Fibroblast of pulmonary artery (primary cell): Measurements from ENCODE around the gene OSBPL5.

Experiments used
- DNase-seq: peaks from one replicate; pipeline ENCODE4 v3.0.0-alpha.2; 2010; ENCODE audit warnings: low read depth
- H3K4me3 ChIP-seq: replicated peaks from 2 replicates; pipeline ENCODE4 v1.5.1; 2011; ENCODE audit warnings: low read depth, mild to moderate bottlenecking, control low read depth, low read length, moderate library complexity
- TF ChIP-seq, protein P1 (sequence below): IDR thresholded peaks from 2 replicates; pipeline ENCODE4 v1.5.1; 2011; ENCODE audit warnings: mild to moderate bottlenecking, control low read depth, low read length, inconsistent platforms; ENCODE audit errors: missing control alignments

The OSBPL5 gene

GRCh38 chr11:3111919-3112690, 53.0 kb downstream of the OSBPL5 start:
- no peak for DNase-seq
- H3K4me3 ChIP-seq = no peak overlapping the region
- TF ChIP-seq, protein P1, sequence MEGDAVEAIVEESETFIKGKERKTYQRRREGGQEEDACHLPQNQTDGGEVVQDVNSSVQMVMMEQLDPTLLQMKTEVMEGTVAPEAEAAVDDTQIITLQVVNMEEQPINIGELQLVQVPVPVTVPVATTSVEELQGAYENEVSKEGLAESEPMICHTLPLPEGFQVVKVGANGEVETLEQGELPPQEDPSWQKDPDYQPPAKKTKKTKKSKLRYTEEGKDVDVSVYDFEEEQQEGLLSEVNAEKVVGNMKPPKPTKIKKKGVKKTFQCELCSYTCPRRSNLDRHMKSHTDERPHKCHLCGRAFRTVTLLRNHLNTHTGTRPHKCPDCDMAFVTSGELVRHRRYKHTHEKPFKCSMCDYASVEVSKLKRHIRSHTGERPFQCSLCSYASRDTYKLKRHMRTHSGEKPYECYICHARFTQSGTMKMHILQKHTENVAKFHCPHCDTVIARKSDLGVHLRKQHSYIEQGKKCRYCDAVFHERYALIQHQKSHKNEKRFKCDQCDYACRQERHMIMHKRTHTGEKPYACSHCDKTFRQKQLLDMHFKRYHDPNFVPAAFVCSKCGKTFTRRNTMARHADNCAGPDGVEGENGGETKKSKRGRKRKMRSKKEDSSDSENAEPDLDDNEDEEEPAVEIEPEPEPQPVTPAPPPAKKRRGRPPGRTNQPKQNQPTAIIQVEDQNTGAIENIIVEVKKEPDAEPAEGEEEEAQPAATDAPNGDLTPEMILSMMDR = no peak

GRCh38 chr11:3111466-3111865, 53.6 kb downstream of the OSBPL5 start:
- DNase-seq = no peak
- H3K4me3 ChIP-seq = no peak overlapping the region
- TF ChIP-seq, protein P1 = no peak

GRCh38 chr11:3109921-3110706, 55.0 kb downstream of the OSBPL5 start:
- DNase-seq = peak; percentile 26
- H3K4me3 ChIP-seq = no peak overlapping the region
- TF ChIP-seq, protein P1 = peak; percentile 66

- no peak overlapping the region for H3K4me3 ChIP-seq
- DNase-seq = no peak
- TF ChIP-seq, protein P1 = no peak
These were observed 55.7 kb downstream of the OSBPL5 start for GRCh38 chr11:3109434-3109833.

DNA sequence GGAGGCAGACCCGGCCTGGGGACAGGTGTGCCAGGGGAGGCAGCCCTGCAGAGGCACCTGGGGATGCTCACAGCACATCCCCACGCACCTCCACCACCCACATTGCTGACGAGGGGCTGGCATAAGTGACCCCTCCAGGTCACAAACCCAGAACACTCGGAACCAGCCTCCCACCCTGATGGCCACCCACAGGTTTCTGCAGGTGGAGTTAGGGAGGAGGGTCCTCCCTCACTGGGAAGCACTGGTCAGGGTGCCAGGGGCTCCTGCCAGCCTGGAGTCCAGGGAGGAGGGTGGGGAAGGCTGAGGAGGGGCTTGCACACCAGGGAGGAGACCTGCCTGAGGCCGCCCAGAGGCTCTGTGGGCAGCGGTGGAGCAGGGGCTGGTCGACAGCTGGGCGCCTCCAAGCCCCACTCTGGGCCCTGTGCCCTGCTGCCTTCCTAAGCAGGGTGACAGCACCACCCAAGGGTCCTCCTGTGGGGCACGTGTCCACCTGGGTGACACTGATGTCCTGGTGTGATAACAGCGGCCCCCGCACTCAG, 56.9 kb downstream of the OSBPL5 start:
- DNase-seq = no peak
- TF ChIP-seq, protein P1 = no peak
- no peak overlapping the region for H3K4me3 ChIP-seq

GRCh38 chr11:3107608-3108182, 57.4 kb downstream of the OSBPL5 start:
- TF ChIP-seq, protein P1 = no peak
- DNase-seq = no peak
- no peak overlapping the region for H3K4me3 ChIP-seq
